22Rv1 (cell line): ENCODE results near the gene NANOS1.

Source experiments
- CTCF ChIP-seq: fragments of 450-650 bp; IDR thresholded peaks from 2 replicates; pipeline ENCODE4 v1.5.1; 2017; ENCODE audit warnings: mild to moderate bottlenecking
- ZFX ChIP-seq: fragments of 450-650 bp; IDR thresholded peaks from 2 replicates; pipeline ENCODE4 v1.6.1; 2017; ENCODE audit warnings: antibody characterized with exemption, borderline replicate concordance

- TF ChIP-seq CTCF (no peak), ZFX (no peak)
Observed at GRCh38 chr10:118994321-118994720, 35.2 kb upstream of the NANOS1 start.
